ENCODE results near the gene CAV3.

Gene CAV3

GRCh38 chr3:8762607-8763377, 29.2 kb downstream of the CAV3 start:
- DNase-seq (ENCODE audit: low spot score): no peak

- no peak for DNase-seq (ENCODE audit: low spot score)
Observed at GRCh38 chr3:8764528-8764927, 30.9 kb downstream of the CAV3 start.

GRCh38 chr3:8765528-8765927, 31.9 kb downstream of the CAV3 start:
- no peak for DNase-seq (ENCODE audit: low spot score)

- DNase-seq (ENCODE audit: low spot score): no peak
Observed at GRCh38 chr3:8766148-8766547, 32.5 kb downstream of the CAV3 start.

- no peak for DNase-seq (ENCODE audit: low spot score)
Observed at GRCh38 chr3:8767256-8767666, 33.7 kb downstream of the CAV3 start.

- peak; percentile 87 for DNase-seq (ENCODE audit: low spot score)
Observed at GRCh38 chr3:8767667-8768363, 34.2 kb downstream of the CAV3 start.

- DNase-seq (ENCODE audit: low spot score): peak; percentile 74
Observed at GRCh38 chr3:8768364-8769087, 34.9 kb downstream of the CAV3 start.

- DNase-seq (ENCODE audit: low spot score): peak; percentile 98
Observed at GRCh38 chr3:8769088-8769822, 35.7 kb downstream of the CAV3 start, which contains the start of gene OXTR. Gene OXTR (minus strand): TSS chr3:8769613. CDS start chr3:8768187, 1,426 bp downstream.

- no peak for DNase-seq (ENCODE audit: low spot score)
Observed at GRCh38 chr3:8773941-8774542, 40.4 kb downstream of the CAV3 start.

- DNase-seq (ENCODE audit: low spot score): no peak
Observed at GRCh38 chr3:8775181-8775580, 41.6 kb downstream of the CAV3 start.

- DNase-seq (ENCODE audit: low spot score): no peak
Observed at GRCh38 chr3:8775602-8776001, 42.0 kb downstream of the CAV3 start.

- DNase-seq (ENCODE audit: low spot score): no peak
Observed at GRCh38 chr3:8776406-8776805, 42.8 kb downstream of the CAV3 start.

GRCh38 chr3:8777201-8777977, 43.8 kb downstream of the CAV3 start:
- DNase-seq (ENCODE audit: low spot score): no peak

- DNase-seq (ENCODE audit: low spot score): no peak
Observed at GRCh38 chr3:8777978-8778267, 44.3 kb downstream of the CAV3 start.

- DNase-seq (ENCODE audit: low spot score): no peak
Observed at GRCh38 chr3:8778475-8778874, 44.9 kb downstream of the CAV3 start.

GRCh38 chr3:8780279-8780678, 46.7 kb downstream of the CAV3 start:
- DNase-seq (ENCODE audit: low spot score): no peak

- no peak for DNase-seq (ENCODE audit: low spot score)
Observed at GRCh38 chr3:8784676-8785435, 51.3 kb downstream of the CAV3 start.

GRCh38 chr3:8790529-8790928, 56.9 kb downstream of the CAV3 start:
- no peak for DNase-seq (ENCODE audit: low spot score)

- DNase-seq (ENCODE audit: low spot score): no peak
Observed at GRCh38 chr3:8793242-8793641, 59.6 kb downstream of the CAV3 start.

GRCh38 chr3:8794247-8794646, 60.6 kb downstream of the CAV3 start:
- no peak for DNase-seq (ENCODE audit: low spot score)

All from HuH-7.5 (cell line).